HG03196 (cell line): ENCODE results near the gene CTNNAL1.

ENCODE experiments used
- ATAC-seq: cut with Tn5 transposase; IDR thresholded peaks from one replicate; pipeline ENCODE4 v1.9.1; 2021; ENCODE audit not compliant: unreplicated experiment

CTNNAL1 gene

GRCh38 chr9:109030426-109030825 is 17.1 kb upstream of the CTNNAL1 start:
- no peak for ATAC-seq

GRCh38 chr9:109028457-109028856 is 15.2 kb upstream of the CTNNAL1 start:
- no peak for ATAC-seq

- ATAC-seq, result no peak
Observed at GRCh38 chr9:109027176-109027575, 13.9 kb upstream of the CTNNAL1 start.

GRCh38 chr9:109026306-109026705 is 13.0 kb upstream of the CTNNAL1 start:
- ATAC-seq, result no peak

- no peak for ATAC-seq
Observed at GRCh38 chr9:109022873-109023272, 9.6 kb upstream of the CTNNAL1 start.

GRCh38 chr9:109020581-109021511 is 7.5 kb upstream of the CTNNAL1 start:
- no peak for ATAC-seq

- ATAC-seq, result no peak
Observed at GRCh38 chr9:109020113-109020512, 6.8 kb upstream of the CTNNAL1 start.

- no peak for ATAC-seq
Observed at GRCh38 chr9:109019420-109019819, 6.1 kb upstream of the CTNNAL1 start.

- ATAC-seq, result no peak
Observed at GRCh38 chr9:109017493-109017892, 4.2 kb upstream of the CTNNAL1 start.

GRCh38 chr9:109017061-109017460 is 3.8 kb upstream of the CTNNAL1 start:
- ATAC-seq, result no peak

GRCh38 chr9:109016132-109016531 is 2.8 kb upstream of the CTNNAL1 start:
- no peak for ATAC-seq

GRCh38 chr9:109014608-109015280 is 1.4 kb upstream of the CTNNAL1 start:
- no peak for ATAC-seq

GRCh38 chr9:109013679-109014607 is 644 bp upstream of the CTNNAL1 start:
- no peak for ATAC-seq

GRCh38 chr9:109012009-109012875 is 1.1 kb downstream of the CTNNAL1 start:
- peak; percentile 29 for ATAC-seq

- no peak for ATAC-seq
Observed at GRCh38 chr9:109011231-109011671, 2.0 kb downstream of the CTNNAL1 start.

- peak; percentile 43 for ATAC-seq
Observed at GRCh38 chr9:109010746-109011145, 2.6 kb downstream of the CTNNAL1 start.

- ATAC-seq, result no peak
Observed at GRCh38 chr9:109005678-109006077, 7.6 kb downstream of the CTNNAL1 start.

GRCh38 chr9:109003116-109003515 is 10.2 kb downstream of the CTNNAL1 start:
- no peak for ATAC-seq

- ATAC-seq, result no peak
Observed at GRCh38 chr9:109002141-109002540, 11.2 kb downstream of the CTNNAL1 start.

GRCh38 chr9:109001275-109001676 is 12.0 kb downstream of the CTNNAL1 start:
- no peak for ATAC-seq
